ENCODE measurements around the gene PACSIN1.
"Not testable (repeated sequence)": the region's sequence is repeated elsewhere in the genome, so short reads cannot be mapped to it uniquely, and the experiment has no call there.

The PACSIN1 gene

DNA sequence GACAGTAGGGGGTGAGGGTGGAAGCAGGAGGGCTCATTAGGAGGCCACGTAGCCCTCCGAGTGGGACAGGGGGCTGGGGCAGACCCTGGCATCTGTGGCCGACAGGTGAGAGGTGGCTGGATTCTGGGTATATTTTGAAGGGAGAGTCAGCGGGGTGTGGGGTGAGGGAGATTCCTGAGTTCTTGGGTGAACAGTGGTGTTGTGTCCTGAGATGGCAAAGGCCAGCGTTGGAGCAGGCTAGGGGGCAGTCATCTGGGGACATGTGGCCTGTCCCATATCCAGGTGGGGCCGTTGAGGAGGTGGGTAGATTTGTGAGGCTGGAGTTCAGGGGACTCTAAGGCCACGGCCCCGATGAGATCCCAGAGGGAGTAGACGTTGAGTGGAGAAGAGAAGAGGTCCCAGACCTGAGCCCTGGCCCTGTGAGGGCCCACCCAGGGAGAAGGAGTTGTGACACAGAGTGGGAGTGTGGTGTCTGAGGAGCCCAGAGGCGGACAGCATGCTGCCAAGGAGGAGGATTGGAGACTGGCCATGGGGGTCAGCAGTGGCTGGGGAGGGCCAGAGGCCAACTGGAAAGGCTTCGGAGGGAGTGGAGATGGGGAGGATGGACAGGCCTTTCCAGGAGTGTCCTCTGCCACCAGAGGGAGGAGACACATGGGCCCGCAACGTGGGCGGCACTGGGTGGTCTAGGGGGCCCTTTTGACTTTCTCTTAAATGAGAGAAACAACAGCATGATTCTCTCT lies 19.6 kb downstream of the PACSIN1 start:
- no peak for DNase-seq

DNA sequence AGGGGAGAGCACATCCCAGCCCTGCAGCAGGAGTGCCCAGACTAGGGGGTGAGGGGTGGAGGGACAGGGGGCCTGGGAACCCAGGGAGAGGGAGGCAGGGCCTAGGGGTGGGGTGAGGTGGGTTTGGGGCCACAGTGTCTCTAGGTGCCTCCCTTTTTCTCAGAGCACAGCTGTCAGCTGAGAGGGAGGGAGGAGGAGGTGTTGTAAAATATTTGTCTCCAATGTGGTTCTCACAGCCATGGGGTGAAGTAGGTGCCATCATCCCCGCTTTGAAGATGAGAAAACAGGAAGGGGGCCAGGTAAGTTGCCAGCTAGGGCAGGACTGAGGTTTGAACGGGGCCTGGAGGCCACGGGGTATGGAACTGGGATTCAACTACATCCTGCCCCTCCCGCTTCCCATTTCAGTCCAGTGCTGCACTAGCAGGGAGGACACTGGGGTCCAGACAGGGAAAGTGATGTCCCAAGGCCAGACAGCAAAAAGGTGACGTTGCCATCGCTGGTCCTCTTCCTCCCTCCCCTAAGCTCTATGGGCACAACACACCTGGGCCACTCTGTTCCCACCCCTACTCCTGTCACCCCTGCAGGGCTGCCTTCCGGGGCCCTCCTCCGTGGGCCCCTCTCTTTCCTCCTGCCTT lies 20.3 kb downstream of the PACSIN1 start:
- DNase-seq: no peak

DNA sequence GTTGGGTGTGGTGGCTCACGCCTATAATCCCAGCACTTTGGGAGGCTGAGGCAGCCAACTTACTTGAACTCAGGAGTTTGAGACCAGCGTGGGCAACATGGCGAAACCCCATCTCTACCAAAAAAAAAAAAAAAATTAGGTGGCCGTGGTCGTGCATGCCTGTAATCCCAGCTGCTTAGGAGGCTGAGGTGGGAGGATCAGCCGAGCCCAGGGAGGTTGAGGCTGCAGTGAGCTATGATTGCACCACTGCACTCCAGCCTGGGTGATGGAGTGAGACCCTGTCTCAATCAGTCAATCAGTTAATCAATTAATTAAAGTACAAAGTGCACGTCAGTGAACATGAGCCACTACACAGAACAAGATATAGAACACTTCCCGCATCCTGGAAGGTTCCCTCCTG lies 21.0 kb downstream of the PACSIN1 start:
- not testable (repeated sequence) for DNase-seq

GRCh38 chr6:34487536-34487935 lies 21.7 kb downstream of the PACSIN1 start:
- no peak for DNase-seq

- DNase-seq: no peak
Observed at GRCh38 chr6:34489207-34489805, 23.4 kb downstream of the PACSIN1 start.

DNA sequence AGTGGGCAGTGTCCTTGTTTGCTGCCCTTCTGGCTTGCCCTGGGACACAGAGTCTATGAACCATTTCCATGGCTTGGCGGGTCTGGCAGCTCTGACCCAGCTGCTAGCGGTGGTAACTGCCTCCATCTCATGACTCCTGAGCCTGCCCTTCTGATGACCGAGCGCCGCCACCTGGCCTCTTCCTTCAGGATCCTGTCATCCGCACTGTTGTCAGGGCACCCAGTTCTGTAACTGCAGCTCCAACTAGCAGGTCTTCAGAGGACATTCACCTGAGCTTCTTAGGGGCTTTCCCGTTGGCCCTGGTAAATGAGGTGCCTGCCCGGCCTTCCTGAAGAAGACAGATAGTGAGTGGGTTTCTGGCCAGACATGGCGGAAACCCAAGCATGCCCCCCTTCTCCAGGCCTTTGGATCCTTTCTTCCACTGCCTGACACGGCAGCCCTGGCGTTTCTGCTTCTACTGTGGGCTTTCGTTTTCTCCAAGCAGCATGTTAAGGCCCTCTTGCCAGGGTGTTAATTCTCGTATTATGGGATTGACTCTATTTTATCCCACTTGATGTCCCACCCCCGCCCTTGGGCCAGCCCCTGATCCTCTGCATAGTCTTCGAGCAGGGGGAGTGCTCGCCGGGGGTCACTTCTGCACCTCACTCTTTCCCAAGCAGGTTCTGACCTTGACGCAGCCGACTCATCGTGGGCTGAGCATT lies 24.7 kb downstream of the PACSIN1 start:
- no peak for DNase-seq

DNA sequence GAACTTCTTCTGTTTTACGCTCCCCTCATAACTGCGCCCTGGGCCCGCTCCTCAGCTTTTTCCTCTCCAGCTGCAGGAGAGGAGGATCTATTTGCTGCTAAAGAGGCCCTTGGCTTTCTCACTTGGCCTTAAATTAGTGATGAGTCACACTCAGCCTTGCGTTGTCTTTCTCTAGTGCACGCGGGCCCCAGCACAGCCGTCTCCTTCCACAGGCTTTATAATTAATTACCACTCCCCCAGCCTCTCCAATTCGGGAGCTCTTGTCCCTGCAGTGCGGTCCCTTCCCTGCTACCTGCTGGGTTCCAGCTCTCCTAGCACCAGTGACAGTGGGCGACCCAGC lies 25.2 kb downstream of the PACSIN1 start:
- no peak for DNase-seq

GRCh38 chr6:34493344-34493743 lies 27.5 kb downstream of the PACSIN1 start:
- DNase-seq: no peak

GRCh38 chr6:34494973-34495372 lies 29.1 kb downstream of the PACSIN1 start:
- no peak for DNase-seq

DNA sequence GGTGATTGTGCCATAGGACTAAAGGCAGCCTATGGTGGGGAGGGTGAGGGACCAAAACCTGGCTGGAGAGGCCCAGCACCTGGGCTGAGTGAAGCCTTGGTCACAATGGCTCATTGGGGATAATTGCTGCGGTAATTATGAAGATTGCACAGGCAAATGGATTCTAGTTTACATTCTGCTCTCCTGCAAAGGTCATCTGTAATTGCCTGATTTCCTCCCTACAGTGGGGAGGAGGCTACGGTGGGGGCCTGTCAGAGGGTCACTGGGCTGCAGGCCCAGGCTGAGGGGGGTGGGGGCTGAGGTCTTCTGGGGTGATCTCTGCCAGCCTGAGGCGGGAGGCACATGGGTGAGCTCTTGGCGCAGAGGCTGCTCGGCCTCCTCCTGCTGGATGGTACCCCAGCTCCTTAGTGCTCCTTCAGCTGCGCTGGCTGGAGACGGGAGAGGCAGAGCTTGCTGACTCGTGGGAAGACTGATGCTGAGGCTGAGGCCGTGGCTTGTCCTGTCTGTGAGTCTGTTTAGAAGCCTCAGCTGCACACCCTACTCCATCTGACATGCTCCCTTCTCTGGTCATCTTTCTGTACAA lies 30.3 kb downstream of the PACSIN1 start:
- DNase-seq: no peak

DNA sequence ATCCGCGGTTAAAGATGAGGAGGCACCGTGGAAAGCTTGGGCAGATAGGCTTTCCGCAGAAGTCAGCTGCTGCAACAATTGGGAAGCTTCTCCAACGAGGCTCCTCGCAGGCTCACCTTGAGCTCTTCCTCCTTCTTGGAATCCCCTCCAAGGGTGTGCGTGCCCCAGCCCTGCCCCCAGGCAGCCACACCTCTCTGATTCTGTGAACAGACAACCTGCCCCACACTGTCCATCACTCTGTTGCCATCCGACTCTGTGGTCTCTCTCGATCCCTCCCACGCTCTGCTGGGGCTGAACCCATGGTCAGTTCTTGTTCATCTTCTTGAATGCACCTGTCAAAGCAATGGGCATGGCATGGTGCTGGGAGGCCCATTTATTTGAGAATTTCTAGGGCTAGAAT lies 31.5 kb downstream of the PACSIN1 start:
- no peak for DNase-seq

DNA sequence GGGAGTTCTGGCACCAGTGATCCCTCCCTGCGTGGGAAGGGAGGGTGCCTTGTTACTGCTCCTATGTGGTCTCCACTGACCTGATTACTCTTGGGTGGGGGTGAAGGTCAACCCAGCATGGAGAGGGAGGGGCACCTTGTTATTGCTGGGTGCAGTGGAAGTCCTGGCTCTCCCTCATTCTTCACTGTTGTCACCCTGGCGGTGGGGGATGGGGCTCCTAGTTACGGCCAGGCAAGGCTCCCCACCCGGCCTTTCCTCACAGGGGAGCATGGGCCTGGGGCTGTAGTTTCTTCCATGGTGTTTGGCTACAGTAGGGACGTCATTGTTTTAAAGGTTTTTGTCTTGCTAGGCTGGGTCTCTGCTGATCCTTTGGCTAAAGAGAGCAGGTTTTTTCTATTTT lies 40.8 kb downstream of the PACSIN1 start:
- no peak for DNase-seq

DNA sequence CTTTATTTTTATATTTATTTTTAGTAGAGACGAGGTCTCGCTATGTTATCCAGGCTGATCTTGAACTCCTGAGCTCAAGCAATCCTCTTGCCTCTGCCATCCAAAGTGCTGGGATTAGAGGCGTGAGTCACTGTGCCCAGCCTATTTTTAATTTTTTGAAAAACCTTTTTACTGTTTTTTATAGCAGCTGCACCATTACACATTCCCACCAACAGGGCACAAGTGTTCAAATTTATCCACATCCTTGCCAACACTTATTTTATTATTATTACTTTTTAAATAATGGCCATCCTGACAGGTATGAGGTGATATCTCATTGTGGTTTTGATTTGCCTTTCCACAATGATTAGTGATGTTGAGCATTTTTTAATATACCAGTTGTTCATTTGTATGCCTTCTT lies 42.5 kb downstream of the PACSIN1 start:
- no peak for DNase-seq

DNA sequence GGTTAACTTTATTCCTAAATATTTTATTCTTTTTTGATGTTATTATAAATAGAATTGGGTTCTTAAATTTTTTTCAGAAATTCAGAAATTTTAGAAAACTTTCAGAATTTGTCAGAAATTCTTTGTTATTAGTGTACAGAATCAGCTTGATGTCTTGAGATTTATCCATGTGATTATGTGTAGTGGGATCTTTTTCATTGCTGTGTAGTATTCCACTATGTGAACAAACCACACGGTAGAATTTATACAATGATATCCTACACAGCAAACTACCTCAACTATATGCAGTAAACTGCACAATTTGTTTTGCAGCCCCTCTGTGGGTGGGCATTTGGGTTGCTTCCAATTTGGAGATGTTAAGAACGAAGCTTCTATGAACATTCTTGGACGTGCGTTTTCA lies 43.9 kb downstream of the PACSIN1 start:
- no peak for DNase-seq

GRCh38 chr6:34510299-34510698 lies 44.4 kb downstream of the PACSIN1 start:
- no peak for DNase-seq

DNA sequence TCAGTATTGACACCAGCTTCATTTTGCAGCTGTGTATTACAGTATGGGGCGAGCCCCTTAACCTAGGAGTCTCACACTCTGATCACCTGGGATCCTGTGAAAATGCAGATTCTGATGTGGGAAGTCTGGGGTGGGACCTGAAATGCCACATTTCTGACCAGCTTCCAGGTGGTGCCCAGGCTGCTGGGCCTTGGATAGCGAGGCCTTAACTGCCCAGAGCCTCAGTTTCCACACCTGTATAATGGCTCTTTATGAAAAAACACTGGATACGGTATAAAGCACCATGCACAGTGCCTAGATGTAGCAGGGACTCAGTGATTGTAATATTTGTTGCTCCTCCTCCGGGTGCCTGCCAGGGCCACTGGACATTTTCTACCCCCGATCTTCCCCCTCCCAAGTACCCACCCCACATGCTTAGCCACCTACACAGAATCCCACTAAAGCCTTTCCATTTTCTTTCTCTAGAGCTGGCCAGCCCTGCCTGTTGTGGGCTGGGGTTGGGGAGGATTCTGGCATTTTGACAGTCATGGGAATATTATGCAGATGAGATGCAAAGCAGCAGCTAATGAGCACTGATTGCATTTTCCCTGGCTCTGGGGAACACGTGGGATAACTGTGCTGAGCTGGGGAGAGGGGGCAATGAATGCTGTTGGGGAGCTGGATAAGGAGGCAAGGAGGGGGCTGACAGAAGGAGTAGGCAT lies 45.5 kb downstream of the PACSIN1 start:
- DNase-seq: no peak

- DNase-seq: no peak
Observed at GRCh38 chr6:34511915-34512737, 46.2 kb downstream of the PACSIN1 start.

DNA sequence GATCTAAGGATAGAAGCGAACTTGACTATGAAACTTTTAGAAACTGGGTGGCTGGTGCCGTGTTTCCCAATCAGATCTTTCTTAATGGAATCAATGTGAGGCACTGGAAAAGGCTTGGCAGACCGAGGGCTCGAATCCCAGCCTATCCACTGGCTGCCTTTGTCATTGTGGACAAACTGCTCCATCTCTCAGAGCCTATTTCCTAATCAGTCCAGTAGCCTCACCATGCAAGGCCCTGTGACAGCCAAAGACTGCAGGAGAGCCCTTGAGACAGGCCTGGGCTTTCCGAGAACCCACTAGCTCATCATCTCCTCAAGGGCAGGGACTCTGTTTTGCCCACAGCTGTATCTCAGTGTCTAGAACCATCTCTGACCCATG lies 46.9 kb downstream of the PACSIN1 start:
- DNase-seq: no peak

- DNase-seq: no peak
Observed at GRCh38 chr6:34513646-34514045, 47.8 kb downstream of the PACSIN1 start.

DNA sequence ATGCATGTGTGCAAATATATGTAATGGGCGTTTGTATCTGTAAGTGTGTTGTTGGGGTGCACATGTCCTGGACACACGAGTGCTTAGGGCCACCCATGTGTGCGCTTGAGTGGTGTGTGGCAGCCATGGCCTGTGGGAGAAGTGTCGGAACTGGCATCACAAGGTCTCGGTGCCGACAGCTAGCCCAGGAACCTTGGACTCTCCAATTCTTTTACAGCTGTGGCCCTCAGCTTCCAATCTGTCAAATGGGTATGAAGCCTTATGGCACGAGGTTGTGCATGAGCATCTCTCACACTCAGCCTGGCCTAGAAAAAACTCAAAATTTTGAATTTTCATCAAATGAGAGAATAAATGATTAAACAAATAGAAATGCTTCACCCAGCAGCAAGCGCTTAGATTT lies 48.2 kb downstream of the PACSIN1 start:
- no peak for DNase-seq

DNA sequence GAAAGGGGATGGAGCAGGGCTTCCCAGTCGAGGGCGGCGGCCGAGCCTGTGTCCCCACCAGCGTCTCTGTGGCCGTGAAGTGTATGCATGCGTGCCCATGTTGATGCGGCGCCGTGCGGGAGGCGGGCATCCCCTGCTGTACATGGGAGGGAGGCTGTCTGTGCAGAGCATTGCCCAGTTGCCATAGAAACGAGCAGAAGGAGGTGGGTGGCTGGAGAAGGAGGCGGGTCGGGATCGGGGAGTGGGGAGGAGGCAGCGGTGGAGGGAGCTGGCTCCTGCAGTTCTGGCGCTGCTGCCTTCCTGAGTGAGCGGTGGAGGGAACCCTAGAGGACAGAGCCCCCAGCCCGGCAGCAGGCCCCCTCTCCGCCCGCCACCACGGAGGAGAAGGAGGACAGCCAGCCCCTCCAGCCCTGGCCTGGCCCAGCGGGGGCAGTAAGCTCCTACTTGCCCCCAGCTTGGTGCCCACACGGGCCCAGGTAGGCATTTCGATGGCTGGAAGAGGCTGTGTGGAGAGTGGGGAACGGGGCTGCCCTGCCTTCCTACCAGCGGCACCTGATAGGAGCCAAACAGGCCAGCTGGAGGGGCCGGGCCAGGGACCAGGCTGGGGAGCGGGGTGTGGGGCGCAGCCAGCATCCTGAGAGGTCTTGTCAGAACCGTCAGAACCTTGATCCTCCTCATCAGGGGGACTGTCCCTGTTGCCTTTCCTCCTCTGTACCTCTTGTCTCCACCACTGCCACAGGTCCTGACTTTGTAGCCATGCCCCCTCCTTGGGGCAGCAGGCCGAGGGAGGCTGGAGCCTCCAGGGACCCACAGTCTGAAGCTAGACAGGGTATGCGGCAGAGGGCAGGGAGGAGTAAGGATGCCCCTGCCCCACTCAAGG lies 49.0 kb downstream of the PACSIN1 start:
- no peak for DNase-seq
